Activated CD4-positive, alpha-beta T cell treated with anti-CD3 and anti-CD28 coated beads for 36 hours (primary cell): ENCODE results near the gene MMP28. TPM values are rescaled to one million over a fixed set of nuclear protein-coding genes. Genes with fewer than 3 reads are reported as not detected.

Source experiments
- ATAC-seq: fragments of 200-7000 bp; cut with Tn5 transposase; one replicate; pipeline ENCODE4 v1.10.0; 2021; ENCODE audit warnings: mild to moderate bottlenecking, moderate library complexity
- CTCF ChIA-PET: fragments of 350-600 bp; sonication (Branson Sonifier 250); formaldehyde crosslinking; loops from one replicate; lab custom pipeline; 2021; ENCODE audit warnings: antibody characterized with exemption; lab: Charles Lee
- POLR2A ChIA-PET: fragments of 350-600 bp; sonication (Branson Sonifier 250); formaldehyde crosslinking; loops from one replicate; lab custom pipeline; 2021; ENCODE audit warnings: antibody characterized with exemption, inconsistent platforms; lab: Charles Lee
- DNase-seq: peaks from one replicate; pipeline ENCODE4 v3.0.0-alpha.2; 2020
- H3K27ac Mint-ChIP-seq: one replicate; pipeline ENCODE4 v1.8.0; 2021; ENCODE audit warnings: mixed read lengths
- H3K27me3 Mint-ChIP-seq: one replicate; pipeline ENCODE4 v1.8.0; 2021; ENCODE audit warnings: mixed read lengths
- H3K36me3 Mint-ChIP-seq: one replicate; pipeline ENCODE4 v1.8.0; 2021; ENCODE audit warnings: low read depth, mixed read lengths
- H3K4me1 Mint-ChIP-seq: one replicate; pipeline ENCODE4 v1.8.0; 2021; ENCODE audit warnings: mixed read lengths
- H3K4me3 Mint-ChIP-seq: one replicate; pipeline ENCODE4 v1.8.0; 2021; ENCODE audit warnings: mild to moderate bottlenecking, moderate library complexity, mixed read lengths
- H3K9me3 Mint-ChIP-seq: one replicate; pipeline ENCODE4 v1.8.0; 2021; ENCODE audit warnings: low read depth, mixed read lengths
- intact Hi-C, 2 experiments: fragments of 100-400 bp; cut with DNase I in 1 of 2; cut with micrococcal nuclease in 1 of 2; formaldehyde crosslinking; loops; one replicate each; pipeline versions ENCODE4 v1.14.2 to v1.15.1; 2022 to 2024; cut with DNase I, micrococcal nuclease
- total RNA-seq, 2 experiments: library from RNA; stranded (reverse); gene quantifications; one replicate each; pipeline ENCODE4 v1.2.3, GENCODE V29; 2021

MMP28 gene, protein sequence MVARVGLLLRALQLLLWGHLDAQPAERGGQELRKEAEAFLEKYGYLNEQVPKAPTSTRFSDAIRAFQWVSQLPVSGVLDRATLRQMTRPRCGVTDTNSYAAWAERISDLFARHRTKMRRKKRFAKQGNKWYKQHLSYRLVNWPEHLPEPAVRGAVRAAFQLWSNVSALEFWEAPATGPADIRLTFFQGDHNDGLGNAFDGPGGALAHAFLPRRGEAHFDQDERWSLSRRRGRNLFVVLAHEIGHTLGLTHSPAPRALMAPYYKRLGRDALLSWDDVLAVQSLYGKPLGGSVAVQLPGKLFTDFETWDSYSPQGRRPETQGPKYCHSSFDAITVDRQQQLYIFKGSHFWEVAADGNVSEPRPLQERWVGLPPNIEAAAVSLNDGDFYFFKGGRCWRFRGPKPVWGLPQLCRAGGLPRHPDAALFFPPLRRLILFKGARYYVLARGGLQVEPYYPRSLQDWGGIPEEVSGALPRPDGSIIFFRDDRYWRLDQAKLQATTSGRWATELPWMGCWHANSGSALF
- under 1 TPM in 1 of 2 experiments, not detected in 1; 0.09 TPM for total RNA-seq

DNA sequence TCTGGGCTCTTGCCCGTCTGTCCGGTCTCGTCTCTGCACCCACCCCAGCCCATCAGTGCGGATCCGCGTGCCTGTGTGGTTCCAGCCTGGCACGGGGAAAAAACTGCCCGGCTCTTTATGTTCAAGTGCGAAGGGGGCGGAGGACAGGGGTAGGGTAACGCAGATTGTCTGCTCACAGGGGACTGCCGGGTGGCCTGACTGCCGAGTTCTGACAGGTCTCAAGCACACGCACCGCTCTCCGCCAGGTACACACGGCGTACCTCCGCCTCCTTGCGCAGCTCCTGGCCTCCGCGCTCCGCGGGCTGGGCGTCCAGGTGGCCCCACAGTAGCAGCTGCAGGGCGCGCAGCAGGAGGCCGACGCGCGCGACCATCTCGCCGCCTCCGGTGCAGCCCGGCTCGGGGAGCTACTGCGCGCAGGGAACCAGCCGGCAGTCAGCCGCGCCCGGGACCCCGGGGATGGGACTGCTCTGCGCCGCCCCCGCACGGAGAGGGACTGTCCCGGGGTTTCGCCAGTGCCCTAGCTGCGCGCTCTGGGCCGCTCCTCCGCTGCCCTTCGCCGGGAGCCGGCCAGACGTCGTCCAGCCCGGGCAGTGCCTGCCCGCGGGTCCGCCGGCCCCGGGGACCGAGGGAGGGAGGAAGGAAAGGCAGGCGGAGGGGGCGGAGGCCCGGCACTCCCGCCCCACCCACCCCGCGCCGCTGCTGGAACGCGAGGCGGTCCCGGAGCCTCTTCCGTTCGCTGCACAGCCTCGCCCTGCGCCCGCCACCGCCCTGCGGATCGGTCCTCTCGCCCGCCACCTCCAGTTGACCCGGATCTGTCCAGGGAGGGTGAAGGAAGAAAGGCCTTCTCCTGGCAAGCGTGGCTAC, at the start of gene MMP28:
Gene MMP28, minus strand, starts transcription at position 635 of the 864 bp plus-strand sequence. Its CDS starts 264 bp downstream, at position 371.
- H3K27me3 Mint-ChIP-seq: peaks cover 26% of the 10 kb centered on the region
- intact Hi-C loops: no loop called here
- DNase-seq (peak; percentile 70), ATAC-seq (peak; percentile 81)
- H3K4me1 Mint-ChIP-seq: peaks cover 20% of the 10 kb centered on the region
- peak within 1 kb of the TSS; percentile 67 for H3K4me3 Mint-ChIP-seq
- ChIA-PET CTCF (interaction anchor here (0.6 to 7.8 kb wide), 6 partner anchors 10 to 31 kb away, joined by 3 to 46 read pairs (median 8); partner anchors contain the start of gene TAF15), POLR2A (interaction anchor here (1.3 to 1.4 kb wide), 2 partner anchors 14 to 31 kb away, joined by 3 read pairs; partner anchors contain the start of gene TAF15)
- no peaks in the 10 kb centered on the region for H3K9me3 Mint-ChIP-seq
- H3K36me3 Mint-ChIP-seq: no peaks in the 10 kb centered on the region
- H3K27ac Mint-ChIP-seq: peak within 1 kb of the TSS; percentile 3

- no peak for ATAC-seq
Observed at GRCh38 chr17:35844547-35844946, 49.1 kb upstream of the MMP28 start.

DNA sequence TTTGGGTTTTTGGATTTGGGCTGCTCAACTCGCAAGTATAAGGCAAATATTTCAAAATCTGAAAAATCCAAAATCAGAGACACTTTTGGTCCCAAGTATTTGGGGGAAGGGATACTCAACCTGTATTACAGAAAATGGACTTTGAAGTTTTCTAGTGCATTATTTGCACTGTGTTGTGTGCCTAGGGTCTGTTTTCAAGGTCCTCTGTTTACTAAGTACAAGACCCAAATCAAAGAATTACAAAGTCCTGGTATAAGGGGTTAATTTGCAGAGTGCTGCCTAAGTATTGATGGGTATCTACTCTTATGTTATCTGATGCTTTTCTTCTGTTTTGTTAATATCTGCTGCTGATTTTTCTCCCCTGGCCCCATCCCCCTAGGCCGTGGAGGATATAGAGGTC, 48.3 kb upstream of the MMP28 start:
- Mint-ChIP-seq H3K9me3 (no peaks in the 10 kb centered on the region), H3K36me3 (peaks cover 51% of the 10 kb centered on the region), H3K4me3 (no peak overlapping the region), H3K27me3 (no peaks in the 10 kb centered on the region), H3K27ac (no peak overlapping the region), H3K4me1 (peaks cover 8% of the 10 kb centered on the region)
- DNase-seq (no peak), ATAC-seq (no peak)
- ChIA-PET CTCF (no interaction called here), POLR2A (no interaction called here)
- intact Hi-C loops: no loop called here

More at GRCh38 chr17:35844547-35844946, 49.1 kb upstream of the MMP28 start:
- peaks cover 9% of the 10 kb centered on the region for H3K4me1 Mint-ChIP-seq
- ChIA-PET POLR2A (no interaction called here), CTCF (no interaction called here)
- no peaks in the 10 kb centered on the region for H3K9me3 Mint-ChIP-seq
- H3K27me3 Mint-ChIP-seq: no peaks in the 10 kb centered on the region
- peaks cover 52% of the 10 kb centered on the region for H3K36me3 Mint-ChIP-seq
- intact Hi-C loops: no loop called here
- no peak overlapping the region for H3K4me3 Mint-ChIP-seq
- no peak overlapping the region for H3K27ac Mint-ChIP-seq
- DNase-seq: no peak

DNA sequence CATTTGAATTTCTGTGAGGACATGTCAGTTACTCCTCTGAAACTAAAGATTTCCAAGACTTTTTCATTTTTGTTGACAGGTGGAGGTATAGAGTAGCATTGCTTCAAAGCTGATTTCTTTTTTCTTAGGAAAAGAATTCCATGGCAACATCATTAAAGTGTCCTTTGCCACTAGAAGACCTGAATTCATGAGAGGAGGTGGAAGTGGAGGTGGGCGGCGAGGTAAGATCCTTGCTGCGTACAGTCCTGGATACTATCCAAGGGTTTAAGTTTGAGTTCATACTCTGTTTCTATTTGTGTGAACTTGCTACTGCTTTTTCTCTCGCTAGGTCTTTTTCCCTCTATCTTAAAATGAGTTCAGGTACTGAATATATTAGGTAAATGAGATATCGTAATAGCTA, 46.8 kb upstream of the MMP28 start:
- ChIA-PET POLR2A (interaction anchor here (0.6 kb wide), 1 partner anchor 67 kb away, joined by 3 read pairs; no protein-coding TSS in a partner anchor), CTCF (interaction anchor here (0.6 to 1.3 kb wide), 5 partner anchors 9 to 203 kb away, joined by 3 to 5 read pairs (median 3); no protein-coding TSS in a partner anchor)
- intact Hi-C loops: no loop called here
- H3K4me3 Mint-ChIP-seq: no peak overlapping the region
- ATAC-seq: no peak
- peaks cover 6% of the 10 kb centered on the region for H3K4me1 Mint-ChIP-seq
- DNase-seq: no peak
- no peaks in the 10 kb centered on the region for H3K27me3 Mint-ChIP-seq
- H3K9me3 Mint-ChIP-seq: no peaks in the 10 kb centered on the region
- H3K36me3 Mint-ChIP-seq: peaks cover 48% of the 10 kb centered on the region
- H3K27ac Mint-ChIP-seq: peak overlapping the region; percentile 34

DNA sequence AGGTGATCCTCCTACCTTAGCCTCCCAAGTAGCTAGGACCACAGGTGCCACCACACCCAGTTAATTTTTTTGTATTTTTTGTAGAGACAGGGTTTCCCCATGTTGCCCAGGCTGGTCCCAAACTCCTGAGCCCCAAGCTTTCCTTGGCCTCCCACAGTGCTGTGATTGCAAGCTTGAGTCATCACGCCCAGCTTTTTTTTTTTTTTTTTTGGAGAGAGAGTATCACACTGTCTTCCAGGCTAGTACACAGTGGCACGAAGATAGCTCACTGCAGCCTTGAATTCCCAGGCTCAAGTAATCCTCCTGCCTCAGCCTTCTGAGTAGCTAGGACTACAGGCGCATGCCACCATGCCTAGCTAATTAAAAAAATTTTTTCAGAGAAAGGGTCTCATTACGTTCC, 46.1 kb upstream of the MMP28 start:
- DNase-seq (no peak), ATAC-seq (peak; percentile 42)
- Mint-ChIP-seq H3K36me3 (peaks cover 52% of the 10 kb centered on the region), H3K27ac (no peak overlapping the region), H3K4me1 (peaks cover 5% of the 10 kb centered on the region), H3K9me3 (no peaks in the 10 kb centered on the region), H3K27me3 (no peaks in the 10 kb centered on the region), H3K4me3 (no peak overlapping the region)
- CTCF ChIA-PET: interaction anchor here (0.5 to 1.3 kb wide), 6 partner anchors 8 to 202 kb away, joined by 3 to 7 read pairs (median 4); no protein-coding TSS in a partner anchor
- intact Hi-C loops: no loop called here
- POLR2A ChIA-PET: interaction anchor here (0.6 to 0.7 kb wide), 2 partner anchors 34 to 233 kb away, joined by 4 to 13 read pairs; no protein-coding TSS in a partner anchor

DNA sequence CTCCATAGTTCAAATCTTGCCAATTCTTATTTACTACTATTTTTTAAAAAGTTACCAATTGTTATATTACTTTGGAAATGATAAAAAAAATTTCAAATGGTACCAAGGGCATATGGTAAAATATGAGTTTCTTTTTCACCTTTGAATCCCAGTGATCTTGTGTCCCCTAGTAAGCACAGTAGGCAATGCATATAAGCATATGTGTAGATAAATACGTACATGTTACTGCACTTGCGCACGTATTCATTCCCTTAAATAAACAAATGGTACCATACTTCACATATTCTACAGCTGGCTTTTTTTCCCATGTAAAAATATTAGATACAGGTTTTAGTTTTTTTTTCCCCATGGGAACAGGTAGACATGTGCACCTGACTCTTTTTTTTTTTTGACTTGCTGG, 45.7 kb upstream of the MMP28 start:
- intact Hi-C loops: no loop called here
- Mint-ChIP-seq H3K27me3 (no peaks in the 10 kb centered on the region), H3K9me3 (no peaks in the 10 kb centered on the region), H3K27ac (no peak overlapping the region), H3K4me1 (peaks cover 2% of the 10 kb centered on the region), H3K36me3 (peaks cover 54% of the 10 kb centered on the region), H3K4me3 (no peak overlapping the region)
- ATAC-seq (no peak), DNase-seq (no peak)
- CTCF ChIA-PET: interaction anchor here (0.5 to 1.3 kb wide), 5 partner anchors 8 to 81 kb away, joined by 3 to 7 read pairs (median 3); no protein-coding TSS in a partner anchor
- POLR2A ChIA-PET: interaction anchor here (0.6 to 0.7 kb wide), 2 partner anchors 34 to 234 kb away, joined by 4 to 13 read pairs; no protein-coding TSS in a partner anchor

- peaks cover 64% of the 10 kb centered on the region for H3K36me3 Mint-ChIP-seq
- no peak overlapping the region for H3K4me3 Mint-ChIP-seq
- ATAC-seq (no peak), DNase-seq (no peak)
- peaks cover 8% of the 10 kb centered on the region for H3K4me1 Mint-ChIP-seq
- no peaks in the 10 kb centered on the region for H3K27me3 Mint-ChIP-seq
- CTCF ChIA-PET: interaction anchor here (1.9 kb wide), 1 partner anchor 10 kb away, joined by 7 read pairs; no protein-coding TSS in a partner anchor
- POLR2A ChIA-PET: no interaction called here
- no peak overlapping the region for H3K27ac Mint-ChIP-seq
- no peaks in the 10 kb centered on the region for H3K9me3 Mint-ChIP-seq
- intact Hi-C loops: no loop called here
Observed at GRCh38 chr17:35825206-35825605, 29.8 kb upstream of the MMP28 start.

DNA sequence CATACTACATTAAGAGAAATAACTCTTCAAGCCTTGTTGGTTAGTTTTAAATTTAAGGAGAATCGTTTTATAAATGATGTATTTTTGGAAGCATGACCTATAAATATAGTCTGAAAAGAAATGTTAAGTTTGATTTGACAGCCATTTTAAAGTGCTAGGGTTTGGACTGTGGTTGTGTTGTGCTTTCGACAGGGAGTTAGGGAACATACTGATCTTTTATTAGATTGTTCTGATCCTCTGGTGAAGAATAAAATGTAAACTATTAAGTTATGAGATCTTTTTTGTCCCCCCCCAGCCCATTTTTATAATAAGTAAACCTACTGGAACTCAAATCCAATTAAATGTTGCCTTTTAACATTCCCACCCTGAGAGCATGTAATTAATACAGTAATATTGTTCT, 25.9 kb upstream of the MMP28 start:
- Mint-ChIP-seq H3K4me1 (peaks cover 22% of the 10 kb centered on the region), H3K27ac (peak overlapping the region; percentile 31), H3K27me3 (no peaks in the 10 kb centered on the region), H3K4me3 (no peak overlapping the region), H3K36me3 (peaks cover 62% of the 10 kb centered on the region), H3K9me3 (no peaks in the 10 kb centered on the region)
- POLR2A ChIA-PET: no interaction called here
- intact Hi-C loops: no loop called here
- DNase-seq (no peak), ATAC-seq (no peak)
- CTCF ChIA-PET: interaction anchor here (0.9 to 2.6 kb wide), 2 partner anchors 12 to 140 kb away, joined by 3 to 12 read pairs; partner anchors contain the start of gene TAF15

- ChIA-PET POLR2A (no interaction called here), CTCF (interaction anchor here (0.7 to 2.7 kb wide), 10 partner anchors 8 to 92 kb away, joined by 3 to 17 read pairs (median 4); partner anchors contain the start of genes GAS2L2 and TAF15)
- no peak overlapping the region for H3K4me3 Mint-ChIP-seq
- intact Hi-C loops: loop anchor here in 1 of 2 experiments (2.0 kb wide), 1 partner anchor 13 kb away; no protein-coding TSS in a partner anchor
- ATAC-seq: no peak
- H3K36me3 Mint-ChIP-seq: peaks cover 54% of the 10 kb centered on the region
- DNase-seq: no peak
- no peaks in the 10 kb centered on the region for H3K9me3 Mint-ChIP-seq
- no peaks in the 10 kb centered on the region for H3K27me3 Mint-ChIP-seq
- H3K27ac Mint-ChIP-seq: peak overlapping the region; percentile 28
- peaks cover 36% of the 10 kb centered on the region for H3K4me1 Mint-ChIP-seq
Observed at GRCh38 chr17:35819455-35819854, 24.0 kb upstream of the MMP28 start.

DNA sequence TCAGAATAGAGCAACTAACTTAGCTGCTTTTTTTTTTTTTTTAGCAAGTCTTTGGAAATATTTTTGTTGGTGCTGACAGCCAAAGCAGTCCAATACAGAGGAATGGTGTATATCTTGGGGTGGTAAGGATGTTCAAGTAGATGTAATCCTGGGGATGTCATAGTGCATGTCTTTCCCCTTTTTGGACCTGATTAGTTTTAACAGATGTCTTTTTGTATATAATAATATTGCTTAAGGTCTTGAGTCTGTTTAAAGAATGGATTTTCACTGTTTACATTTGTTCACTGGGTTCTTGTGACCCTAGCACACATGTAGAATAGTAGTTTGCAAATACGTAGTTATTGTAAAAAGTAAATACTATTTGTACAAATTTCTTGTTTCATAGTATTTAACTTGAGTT, 21.8 kb upstream of the MMP28 start:
- Mint-ChIP-seq H3K27me3 (no peaks in the 10 kb centered on the region), H3K27ac (no peak overlapping the region), H3K4me3 (no peak overlapping the region), H3K36me3 (peaks cover 46% of the 10 kb centered on the region), H3K9me3 (no peaks in the 10 kb centered on the region), H3K4me1 (peaks cover 51% of the 10 kb centered on the region)
- ATAC-seq (no peak), DNase-seq (no peak)
- ChIA-PET POLR2A (interaction anchor here (0.6 kb wide), 2 partner anchors 9 to 187 kb away, joined by 4 read pairs; no protein-coding TSS in a partner anchor), CTCF (interaction anchor here (0.6 to 1.9 kb wide), 10 partner anchors 8 to 941 kb away, joined by 3 to 8 read pairs (median 3); partner anchors contain the start of gene TAF15)
- intact Hi-C loops: loop anchor here in 1 of 2 experiments (2.0 kb wide), 1 partner anchor 30 kb away; no protein-coding TSS in a partner anchor
